Endothelial cell of umbilical vein (primary cell): ENCODE results near the gene OR8G5. TPM values are rescaled to one million over a fixed set of nuclear protein-coding genes. Genes with fewer than 3 reads are reported as not detected.
A peak's percentile ranks its signal among the peaks of the same experiment; 100 is the strongest.

Source experiments
- BruUV-seq: library from RNA; stranded (reverse); fragments of 400-500 nt; replicated peaks from 2 replicates; lab custom pipeline; 2021; lab: Mats Ljungman, UMichigan
- CTCF ChIA-PET: fragments of 300-600, 350-600 bp; sonication (Branson Sonifier 250); formaldehyde crosslinking; loops from one replicate; lab custom pipeline; 2021; ENCODE audit warnings: antibody characterized with exemption, inconsistent platforms; lab: Charles Lee
- POLR2A ChIA-PET: fragments of 300-600, 350-600 bp; sonication (Branson Sonifier 250); formaldehyde crosslinking; loops from one replicate; lab custom pipeline; 2021; ENCODE audit warnings: antibody characterized with exemption, inconsistent platforms; lab: Charles Lee
- DNase-seq: peaks from one replicate; pipeline ENCODE4 v3.0.0-alpha.2; 2011; ENCODE audit warnings: low read depth, low spot score
- FAIRE-seq: peaks from 2 replicates; lab custom pipeline; 2011; peaks lifted over from hg19 to GRCh38; lab: Jason Lieb, UNC
- H2AFZ ChIP-seq: 2 replicates; pipeline ENCODE4 v1.6.0; 2012; ENCODE audit warnings: low read depth, low read length, control low read depth, inconsistent platforms
- H3K27ac ChIP-seq: 2 replicates; pipeline ENCODE4 v1.5.1; 2011; ENCODE audit warnings: low read depth, mild to moderate bottlenecking, control low read depth, low read length, moderate library complexity; ENCODE audit not compliant: insufficient read depth
- H3K27me3 ChIP-seq, 2 experiments: 2 replicates each; pipeline versions ENCODE4 v1.6.0 to v1.6.1; 2011; ENCODE audit warnings: low read length in 2 of 2, mixed read lengths in 1 of 2; ENCODE audit not compliant: control insufficient read depth in 2 of 2, insufficient read depth in 2 of 2
- H3K36me3 ChIP-seq, 2 experiments: 2 replicates in 1 of 2; 3 replicates in 1 of 2; pipeline ENCODE4 v1.5.1; 2011; ENCODE audit warnings: low read length in 2 of 2, mild to moderate bottlenecking in 1 of 2, moderate library complexity in 1 of 2; ENCODE audit not compliant: control insufficient read depth in 2 of 2, insufficient read depth in 2 of 2; ENCODE audit errors: extremely low read depth in 1 of 2
- H3K4me1 ChIP-seq: 3 replicates; pipeline ENCODE4 v1.5.1; 2011; ENCODE audit warnings: mild to moderate bottlenecking, low read length; ENCODE audit not compliant: control insufficient read depth, insufficient read depth; ENCODE audit errors: extremely low read depth
- H3K4me2 ChIP-seq: 2 replicates; pipeline ENCODE4 v1.6.1; 2011; ENCODE audit warnings: low read length, control low read depth, mixed read lengths; ENCODE audit not compliant: insufficient read depth
- H3K4me3 ChIP-seq, 3 experiments: fragments of 200-600 bp in 1 of 3; sonication (generic), shearing (Covaris generic) in 1 of 3; replicated peaks in 1 of 3; 2 replicates each; pipeline ENCODE4 v1.5.1; 2011 to 2016; ENCODE audit warnings: control low read depth in 3 of 3, low read length in 3 of 3, mild to moderate bottlenecking in 2 of 3, inconsistent platforms in 1 of 3, low read depth in 1 of 3, moderate library complexity in 1 of 3; ENCODE audit not compliant: insufficient read depth in 1 of 3
- H3K79me2 ChIP-seq: 2 replicates; pipeline ENCODE4 v1.6.0; 2012; ENCODE audit warnings: low read length, inconsistent platforms; ENCODE audit not compliant: control insufficient read depth, insufficient read depth
- H3K9ac ChIP-seq: replicated peaks from 2 replicates; pipeline ENCODE3; 2011; ENCODE audit warnings: low read length, control low read depth; ENCODE audit not compliant: insufficient read depth; ENCODE audit errors: extremely low read depth
- H3K9me1 ChIP-seq: replicated peaks from 3 replicates; pipeline ENCODE4 v1.6.0; 2011; ENCODE audit warnings: mild to moderate bottlenecking, low read length; ENCODE audit not compliant: control insufficient read depth, insufficient read depth; ENCODE audit errors: extremely low read depth
- H3K9me3 ChIP-seq: replicated peaks from 2 replicates; pipeline ENCODE4 v1.5.1; 2012; ENCODE audit warnings: low read length, inconsistent platforms; ENCODE audit not compliant: control insufficient read depth, insufficient read depth
- H4K20me1 ChIP-seq: replicated peaks from 2 replicates; pipeline ENCODE3; 2011; ENCODE audit warnings: mild to moderate bottlenecking, low read length; ENCODE audit not compliant: control insufficient read depth, insufficient read depth; ENCODE audit errors: extremely low read depth
- CTCF ChIP-seq, 2 donors: IDR thresholded peaks; 1 replicate in 1 of 2; 2 replicates in 1 of 2; pipeline ENCODE4 v1.5.1; 2011; ENCODE audit warnings: low read length in 2 of 2, mild to moderate bottlenecking in 2 of 2, moderate library complexity in 2 of 2, control low read depth in 1 of 2, inconsistent platforms in 1 of 2, low read depth in 1 of 2; ENCODE audit not compliant: insufficient read depth in 1 of 2; ENCODE audit errors: extremely low read depth in 1 of 2
- EZH2 ChIP-seq: IDR thresholded peaks from 2 replicates; pipeline ENCODE4 v1.6.1; 2012; ENCODE audit warnings: borderline replicate concordance, low read depth, mild to moderate bottlenecking, moderate library complexity, low read length, inconsistent platforms; ENCODE audit not compliant: severe bottlenecking
- FOS ChIP-seq: IDR thresholded peaks from 2 replicates; pipeline ENCODE4 v1.6.1; 2011; ENCODE audit warnings: mild to moderate bottlenecking, low read length, moderate library complexity, borderline replicate concordance; ENCODE audit not compliant: insufficient read depth
- GATA2 ChIP-seq: IDR thresholded peaks from 2 replicates; pipeline ENCODE4 v1.7.0; 2011; ENCODE audit warnings: low read depth, mild to moderate bottlenecking, moderate library complexity, mixed read lengths, low read length; ENCODE audit not compliant: insufficient read length, insufficient read depth
- JUN ChIP-seq: IDR thresholded peaks from 2 replicates; pipeline ENCODE4 v1.6.1; 2011; ENCODE audit warnings: borderline replicate concordance, low read depth; ENCODE audit not compliant: insufficient read length, insufficient read depth
- MYC ChIP-seq: IDR thresholded peaks from one replicate; pipeline ENCODE4 v1.6.1; 2011; ENCODE audit warnings: mild to moderate bottlenecking, low read depth, low read length
- POLR2AphosphoS5 ChIP-seq: IDR thresholded peaks from 2 replicates; pipeline ENCODE4 v1.6.1; 2012; ENCODE audit warnings: low read depth, mild to moderate bottlenecking, control low read depth, low read length, moderate library complexity; ENCODE audit not compliant: insufficient read depth
- dilution Hi-C: fragments of 300-500 bp; cut with MboI; formaldehyde crosslinking; loops from one replicate; pipeline ENCODE4 v1.15.0; 2019; ENCODE audit warnings: low sequenced_read_pairs; ENCODE audit not compliant: extremely low pct_ligation_motif_present
- intact Hi-C: fragments of 100-400 bp; cut with micrococcal nuclease; formaldehyde crosslinking; loops from one replicate; pipeline ENCODE4 v1.10.0; 2022
- polyA plus RNA-seq, 4 experiments: library from polyadenylated mRNA; depleted of rRNA in 3 of 4; stranded (reverse) in 3 of 4; unstranded in 1 of 4; fragments of >200 nt; gene quantifications; 2 replicates each; pipeline versions ENCODE4 v1.2.1 to v1.2.3, GENCODE V29; 2011 to 2012; ENCODE audit warnings: missing spikeins in 1 of 4
- total RNA-seq: library from RNA; stranded (reverse); gene quantifications from 2 replicates; pipeline ENCODE4 v1.2.3, GENCODE V29; 2021
- TF ChIP-seq, protein P1 (sequence below): IDR thresholded peaks from 2 replicates; pipeline ENCODE4 v1.6.1; 2011; ENCODE audit not compliant: insufficient read depth, insufficient read length

Gene OR8G5
- total and polyA plus RNA-seq, 2 donors (not counting 3 experiments of a cell fraction or from before 2014, with no cell fraction given): not detected

- POLR2A ChIA-PET: no interaction called here
- peaks cover 6% of the 10 kb centered on the region for H3K4me1 ChIP-seq
- no peaks in the 10 kb centered on the region for H3K36me3 ChIP-seq
- no peaks in the 10 kb centered on the region for H3K9me1 ChIP-seq
- no peak overlapping the region for H3K4me2 ChIP-seq
- H3K9me3 ChIP-seq: no peaks in the 10 kb centered on the region
- TF ChIP-seq GATA2: no peak
- TF ChIP-seq FOS: peak; percentile 17
- no peak overlapping the region for H3K9ac ChIP-seq
- DNase-seq (peak; percentile 16), FAIRE-seq (no peak)
- no TSS peak for BruUV-seq
- H3K27ac ChIP-seq: no peak overlapping the region
- peaks cover 0 to 9% of the 10 kb centered on the region in 2 experiments for H3K27me3 ChIP-seq
- CTCF ChIA-PET: no interaction called here
- no peaks in the 10 kb centered on the region for H3K79me2 ChIP-seq
- intact Hi-C loops: no loop called here
- dilution Hi-C loops: no loop called here
- H4K20me1 ChIP-seq: no peaks in the 10 kb centered on the region
- H3K4me3 ChIP-seq: no peak overlapping the region
- no peak overlapping the region for H2AFZ ChIP-seq
These were observed 54.5 kb downstream of the OR8G5 start for GRCh38 chr11:124310721-124311120.

DNA sequence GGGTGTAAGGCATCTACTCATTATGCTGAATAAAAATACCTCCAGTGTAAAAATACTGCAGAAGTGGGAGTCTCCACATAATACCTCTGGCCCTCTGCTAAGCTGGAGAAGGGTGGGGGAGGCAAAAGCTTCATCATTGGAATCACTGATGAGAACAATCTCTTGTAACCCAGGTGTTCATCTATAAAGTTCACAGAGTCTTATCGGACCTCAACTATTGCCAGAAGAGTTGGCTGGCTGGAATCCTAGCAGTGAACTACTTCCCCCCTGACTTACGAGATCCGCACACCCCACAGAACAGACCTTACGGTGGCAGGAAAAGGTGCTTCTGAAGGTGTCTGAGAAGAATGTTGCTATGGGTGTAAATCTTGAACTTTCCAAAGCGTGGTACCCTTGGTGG, 55.1 kb downstream of the OR8G5 start:
- H4K20me1 ChIP-seq: no peaks in the 10 kb centered on the region
- no TSS peak for BruUV-seq
- no peak overlapping the region for H3K4me2 ChIP-seq
- FAIRE-seq: no peak
- dilution Hi-C loops: no loop called here
- intact Hi-C loops: no loop called here
- H3K9me3 ChIP-seq: no peaks in the 10 kb centered on the region
- H3K27me3 ChIP-seq: peaks cover 0 to 9% of the 10 kb centered on the region in 2 experiments
- H2AFZ ChIP-seq: no peak overlapping the region
- H3K4me1 ChIP-seq: peaks cover 6% of the 10 kb centered on the region
- no peak overlapping the region for H3K27ac ChIP-seq
- no peaks in the 10 kb centered on the region for H3K79me2 ChIP-seq
- H3K9ac ChIP-seq: no peak overlapping the region
- H3K4me3 ChIP-seq: no peak overlapping the region
- no peaks in the 10 kb centered on the region for H3K9me1 ChIP-seq
- no peaks in the 10 kb centered on the region for H3K36me3 ChIP-seq
- TF ChIP-seq, protein P1, sequence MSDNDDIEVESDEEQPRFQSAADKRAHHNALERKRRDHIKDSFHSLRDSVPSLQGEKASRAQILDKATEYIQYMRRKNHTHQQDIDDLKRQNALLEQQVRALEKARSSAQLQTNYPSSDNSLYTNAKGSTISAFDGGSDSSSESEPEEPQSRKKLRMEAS: no peak
- TF ChIP-seq POLR2AphosphoS5 (no peak), CTCF (IDR thresholded peaks at IDR 0.05; ENCODE audit: extremely low read depth in 1 of 2, insufficient read depth in 1 of 2, low read depth in 1 of 2, low read length in 2 of 2) (no peak), EZH2 (no peak), FOS (no peak), GATA2 (no peak), MYC (no peak), JUN (no peak)
- ChIA-PET CTCF (no interaction called here), POLR2A (no interaction called here)
- no peak for DNase-seq
